Measurements from ENCODE around the gene GDAP1L1.
"Not testable (repeated sequence)": the region's sequence is repeated elsewhere in the genome, so short reads cannot be mapped to it uniquely, and the experiment has no call there.

GDAP1L1 gene

DNA sequence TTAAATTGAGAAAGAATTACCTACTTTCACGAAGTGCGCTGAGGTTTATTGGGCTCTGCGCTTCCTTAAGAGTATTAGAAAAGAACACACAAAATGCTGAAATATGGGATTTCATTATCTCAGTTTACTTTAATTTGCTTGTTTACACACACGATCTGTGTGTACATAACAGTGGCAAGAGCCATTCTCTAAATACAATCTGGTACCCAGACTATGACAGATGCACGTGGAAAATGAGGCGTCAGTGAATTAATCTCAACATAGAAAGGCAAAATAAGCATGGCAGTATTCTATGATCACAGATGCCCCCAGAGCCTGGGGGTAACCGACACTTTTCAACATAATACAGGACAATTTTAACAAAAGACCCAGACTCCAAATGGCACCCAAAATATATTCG, 55.6 kb downstream of the GDAP1L1 start:
- no peak for DNase-seq (ENCODE audit: low spot score)

DNA sequence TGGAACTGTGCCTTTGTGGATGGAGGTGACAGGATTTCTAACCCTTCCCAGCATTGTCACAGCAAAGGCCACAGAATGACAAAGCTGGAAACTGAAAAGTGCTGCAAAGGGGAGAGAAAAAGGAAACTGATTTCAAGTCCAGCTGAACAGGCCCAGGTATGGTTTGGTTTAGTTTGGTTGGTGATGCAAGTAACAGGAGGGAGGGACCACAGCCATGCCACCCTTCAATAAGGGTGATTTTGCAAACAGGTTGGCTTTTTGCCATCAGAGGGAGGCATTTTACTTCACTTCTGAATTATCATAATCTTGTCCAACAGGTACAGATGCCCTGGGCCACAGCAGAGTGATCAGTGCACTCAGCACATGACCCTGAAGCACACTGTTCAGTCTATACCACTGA, 57.3 kb downstream of the GDAP1L1 start:
- no peak for DNase-seq (ENCODE audit: low spot score)

DNA sequence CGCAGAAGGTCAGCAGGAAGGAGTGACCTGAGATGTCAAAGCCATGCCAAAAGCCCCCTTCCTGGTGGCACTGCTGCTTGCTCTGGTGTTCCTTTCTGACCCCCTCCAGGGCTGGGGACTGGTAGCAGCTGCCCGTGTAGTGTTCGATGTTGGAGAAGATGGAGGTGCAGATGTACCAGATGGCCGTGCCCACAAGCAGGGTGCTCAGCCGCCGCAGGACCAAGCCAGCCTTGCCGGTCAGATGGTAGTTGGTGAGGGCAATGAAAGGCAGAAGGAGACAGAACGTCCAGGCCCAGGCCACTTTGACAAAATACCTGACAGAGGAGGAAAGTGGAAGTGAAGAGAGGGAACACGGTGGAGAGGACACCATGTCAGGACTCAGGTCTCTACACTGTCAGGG, 59.8 kb downstream of the GDAP1L1 start:
- no peak for DNase-seq (ENCODE audit: low spot score)

DNA sequence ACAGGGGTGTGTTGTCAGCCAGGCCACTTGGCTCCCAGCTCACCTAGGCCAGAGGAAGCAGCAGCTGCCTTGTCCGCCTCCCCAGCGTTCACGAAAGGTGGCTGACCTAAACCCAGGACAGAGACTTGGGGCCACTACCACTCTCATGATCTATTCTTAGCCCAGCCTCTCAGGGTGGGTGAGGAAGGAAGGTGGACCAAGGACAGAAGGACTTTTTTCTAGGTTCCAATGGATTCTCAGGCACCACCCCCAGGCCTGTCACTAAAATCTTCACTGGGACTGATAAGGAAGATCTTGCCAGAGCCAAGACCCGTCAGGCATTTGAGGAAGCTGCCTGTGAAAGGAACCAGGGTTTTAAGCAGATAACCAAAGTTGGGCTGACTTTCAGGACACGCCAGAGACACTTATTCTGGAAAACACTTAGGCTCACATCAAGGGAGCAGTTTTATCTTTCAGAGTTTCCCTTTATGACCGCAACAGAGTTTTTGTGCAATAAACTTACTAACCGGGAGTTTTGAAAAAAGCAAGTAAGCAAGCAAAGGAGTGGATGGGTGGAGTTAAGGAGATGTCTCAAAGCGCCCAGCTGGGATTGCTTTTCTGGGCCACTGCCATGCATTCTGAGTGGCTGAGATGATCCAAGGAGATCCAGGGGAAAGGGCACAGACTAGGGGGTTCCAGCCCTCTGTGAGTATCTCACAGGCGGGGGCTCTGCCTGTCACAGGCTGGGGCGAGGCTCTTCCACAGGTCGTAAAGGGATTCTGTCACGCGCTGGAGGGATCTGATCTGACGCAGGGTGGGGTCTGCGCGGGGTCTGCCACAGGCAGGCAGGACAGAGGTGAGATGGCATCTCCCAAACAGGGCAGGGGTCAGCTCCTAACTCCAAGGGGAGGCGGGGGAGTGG, 62.9 kb downstream of the GDAP1L1 start:
- DNase-seq (ENCODE audit: low spot score): peak; percentile 18

DNA sequence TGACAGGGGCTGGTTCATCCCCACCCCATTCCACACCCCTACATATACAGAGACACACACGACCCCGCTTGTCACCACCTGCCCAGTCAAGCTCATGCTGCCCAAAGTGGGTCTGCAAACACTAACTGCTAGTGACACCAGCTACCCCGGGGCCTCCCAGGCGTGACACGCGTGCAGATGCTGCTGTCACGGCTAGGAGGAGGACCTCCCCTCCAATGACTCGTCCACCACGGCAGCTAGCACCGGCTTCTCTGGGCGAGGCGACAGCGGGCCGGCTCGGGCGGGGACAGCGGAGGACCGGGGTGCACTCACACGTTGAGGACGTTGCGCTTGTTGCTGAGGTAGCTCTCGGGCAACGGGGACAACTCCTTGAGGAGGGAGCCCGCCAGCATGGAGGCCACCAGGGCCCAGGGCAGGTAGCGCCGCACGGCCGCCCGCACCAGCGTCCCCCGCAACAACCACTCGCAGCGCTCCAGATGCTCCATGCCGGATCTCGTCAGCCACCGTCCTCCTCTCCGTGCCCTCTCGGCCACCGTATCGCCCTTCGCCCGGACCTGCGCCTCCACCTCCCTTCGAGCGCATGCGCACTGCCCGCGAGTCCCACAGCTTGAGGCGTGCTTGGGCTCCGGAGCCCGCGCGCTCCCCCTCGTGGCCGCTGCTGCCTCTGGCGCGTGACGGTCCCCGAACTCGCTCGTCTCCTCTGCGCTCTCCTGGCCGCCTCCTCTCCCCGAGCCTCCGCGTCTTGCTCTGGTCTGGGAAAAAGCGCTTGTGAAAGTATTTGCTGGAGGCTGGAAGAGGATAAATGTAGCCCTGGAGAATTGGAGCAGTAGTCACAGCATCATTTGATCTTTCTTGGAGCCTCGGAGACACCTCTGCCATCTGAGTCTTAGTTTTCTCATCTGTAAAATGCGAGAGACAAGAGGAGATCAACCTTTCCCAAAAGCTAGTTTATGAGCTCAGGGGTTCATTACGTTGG, 63.8 kb downstream of the GDAP1L1 start, which contains the start of gene FITM2:
Gene FITM2, minus strand, starts transcription at position 539 of the 976 bp plus-strand sequence. Its CDS starts 54 bp downstream, at position 485.
- peak; percentile 99 for DNase-seq (ENCODE audit: low spot score)

DNA sequence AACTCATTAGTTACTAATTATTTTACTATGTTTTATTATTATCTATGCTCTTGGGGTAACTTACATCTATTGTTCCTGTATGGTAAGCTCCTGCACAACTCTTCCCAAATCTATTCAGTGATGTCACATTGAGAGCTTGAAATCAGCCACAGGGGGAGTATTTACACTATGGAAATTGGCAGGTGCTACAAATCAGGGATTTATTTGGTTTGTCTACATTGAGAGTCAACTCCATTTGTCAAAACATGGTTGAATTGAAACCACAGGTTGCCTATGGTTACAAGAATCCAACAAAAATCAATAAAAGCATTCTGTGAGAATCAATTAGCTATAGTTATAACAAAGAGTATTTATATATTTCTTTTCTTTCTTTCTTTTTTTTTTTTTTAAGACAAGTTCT, 67.8 kb downstream of the GDAP1L1 start:
- no peak for DNase-seq (ENCODE audit: low spot score)

DNA sequence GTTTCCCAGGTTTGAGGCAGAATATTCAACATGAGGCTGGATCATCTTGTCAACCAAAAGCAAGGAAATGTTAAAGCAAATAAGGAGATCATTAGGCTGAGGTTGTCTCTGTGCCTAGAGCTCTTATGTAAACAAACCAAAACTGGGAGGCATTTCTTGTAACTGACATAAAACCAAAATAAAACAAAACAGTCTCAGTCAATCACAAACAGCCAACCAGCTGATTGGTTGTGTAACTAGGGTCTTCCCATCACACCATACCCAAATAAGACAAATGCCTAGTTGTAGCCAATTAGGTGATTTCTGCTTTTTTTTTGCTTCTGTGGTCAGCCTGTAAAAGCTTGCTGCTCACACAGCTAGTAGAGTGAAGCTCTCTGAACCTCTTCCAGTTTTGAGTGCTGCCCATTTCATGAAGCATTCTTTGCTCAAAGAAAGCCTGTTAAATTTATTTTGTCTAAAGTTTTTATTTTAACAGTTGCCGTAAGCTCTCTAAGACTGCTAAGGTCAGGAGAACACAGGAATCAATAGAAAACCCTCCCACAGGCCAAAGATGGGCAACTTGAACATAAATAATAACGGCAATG, 72.8 kb downstream of the GDAP1L1 start:
- DNase-seq (ENCODE audit: low spot score): no peak

DNA sequence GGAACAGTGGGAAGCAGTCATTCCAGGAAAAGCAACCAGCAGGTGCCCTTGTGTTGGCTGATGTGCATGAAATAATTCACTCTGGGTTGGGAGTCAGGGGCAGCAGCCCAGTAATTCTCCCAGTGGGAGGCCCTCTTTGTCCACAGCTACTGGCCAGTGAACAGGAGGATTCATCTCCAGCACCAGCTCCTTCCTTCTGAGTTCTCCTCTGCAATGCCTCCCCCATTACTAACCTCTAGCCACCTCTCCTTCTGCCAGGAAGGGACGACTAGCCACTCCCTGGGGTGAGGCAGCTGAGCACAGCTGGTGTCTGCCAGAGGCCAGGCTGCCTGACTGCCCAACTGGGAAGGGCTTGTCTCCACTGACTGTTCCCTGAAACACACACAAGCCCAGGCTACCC, 77.2 kb downstream of the GDAP1L1 start:
- peak; percentile 60 for DNase-seq (ENCODE audit: low spot score)

DNA sequence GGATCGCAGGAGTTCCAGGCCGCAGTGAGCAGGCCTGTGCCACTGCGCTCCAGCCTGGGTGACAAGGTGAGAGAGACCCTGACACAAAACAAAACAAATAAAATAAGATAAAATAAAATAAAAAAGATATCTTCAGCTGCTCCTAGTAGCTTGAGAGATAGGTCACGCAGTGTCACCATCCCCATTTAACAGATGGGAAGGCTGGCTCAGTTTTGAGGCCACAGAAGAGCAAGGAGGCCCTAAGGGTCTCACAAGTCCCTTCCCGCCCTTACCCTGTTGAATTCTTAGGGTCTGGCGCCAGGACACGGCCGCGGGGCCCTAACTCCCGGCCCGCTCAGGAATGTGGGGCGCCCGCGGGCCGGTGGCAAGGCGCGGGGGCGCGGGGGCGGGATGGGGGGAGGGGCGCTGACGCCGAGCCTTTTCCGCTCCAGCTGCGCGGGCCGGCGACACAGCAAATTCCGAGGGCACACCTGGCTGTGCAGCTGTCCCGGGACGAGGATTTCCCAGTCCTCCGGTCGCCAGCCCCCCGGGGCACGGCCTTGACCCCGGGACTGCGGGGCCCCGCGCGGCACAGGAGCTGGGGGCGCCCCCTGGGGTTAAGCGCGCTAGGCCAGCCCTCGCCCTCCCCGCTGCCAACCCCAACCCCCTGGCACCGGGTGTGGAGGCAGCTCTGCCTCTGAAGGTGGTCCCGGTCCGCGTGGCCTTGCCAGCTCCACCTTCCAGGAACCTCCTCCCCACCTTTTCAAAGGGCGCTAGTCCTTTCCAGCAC, 79.5 kb downstream of the GDAP1L1 start:
- DNase-seq (ENCODE audit: low spot score): peak; percentile 74

DNA sequence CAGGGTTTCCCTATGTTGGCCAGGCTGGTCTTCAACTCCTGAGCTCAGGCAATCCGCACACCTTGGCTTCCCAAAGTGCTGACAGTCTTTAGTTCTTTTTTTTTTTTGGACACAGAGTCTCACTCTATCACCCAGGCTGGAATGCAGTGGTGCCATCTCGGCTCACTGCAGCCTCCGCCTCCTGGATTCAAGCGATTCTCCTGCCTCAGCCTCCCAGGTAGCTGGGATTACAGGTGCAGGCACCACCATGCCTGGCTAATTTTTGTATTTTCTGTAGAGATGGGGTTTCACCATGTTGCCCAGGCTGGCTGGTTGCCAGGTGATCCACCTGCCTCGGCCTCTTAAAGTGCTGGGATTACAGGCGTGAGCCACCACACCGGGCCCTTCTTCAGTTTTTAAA, 80.6 kb downstream of the GDAP1L1 start:
- not testable (repeated sequence) for DNase-seq (ENCODE audit: low spot score)

DNA sequence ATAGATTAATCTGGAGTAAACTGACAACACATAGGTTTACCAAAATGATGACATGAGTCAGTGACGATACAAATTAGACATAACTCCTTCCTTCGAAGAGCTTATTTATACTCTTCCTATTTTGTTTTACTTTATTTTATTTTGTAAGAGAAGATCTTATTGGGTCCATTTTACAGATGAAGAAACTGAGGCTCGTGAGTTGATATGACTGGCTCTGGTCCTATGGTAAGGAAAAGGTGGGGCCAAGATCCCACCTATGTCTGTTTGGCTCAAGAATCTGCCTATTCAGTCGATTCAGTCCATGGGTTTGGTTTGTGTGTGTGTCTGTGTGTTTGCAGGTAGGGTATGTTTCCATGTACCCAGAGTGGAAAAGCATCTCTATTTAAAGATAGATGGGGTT, 81.3 kb downstream of the GDAP1L1 start:
- no peak for DNase-seq (ENCODE audit: low spot score)
